Parathyroid adenoma (tissue), 2 donors: ENCODE data around the gene IRAK1.

ENCODE experiments used
- H2AFZ ChIP-seq: fragments of 300-600 bp; sonication (generic); one replicate; pipeline ENCODE4 v1.7.0; 2017; ENCODE audit warnings: antibody characterized with exemption, mild to moderate bottlenecking
- H3K27ac ChIP-seq: fragments of 300-600 bp; sonication (generic); one replicate; pipeline ENCODE4 v1.7.0; 2017
- H3K27me3 ChIP-seq: fragments of 300-600 bp; sonication (generic); one replicate; pipeline ENCODE4 v1.7.0; 2017; ENCODE audit warnings: low read length; ENCODE audit not compliant: control insufficient read depth, insufficient read depth
- H3K36me3 ChIP-seq: fragments of 300-600 bp; sonication (generic); one replicate; pipeline ENCODE4 v1.7.0; 2017; ENCODE audit warnings: low read length; ENCODE audit not compliant: control insufficient read depth, insufficient read depth
- H3K4me1 ChIP-seq: fragments of 300-600 bp; sonication (generic); one replicate; pipeline ENCODE4 v1.7.0; 2017; ENCODE audit warnings: control low read depth
- H3K4me2 ChIP-seq: fragments of 300-600 bp; sonication (generic); one replicate; pipeline ENCODE4 v1.7.0; 2017; ENCODE audit warnings: low read length
- H3K4me3 ChIP-seq: fragments of 300-600 bp; sonication (generic); one replicate; pipeline ENCODE4 v1.7.0; 2017; ENCODE audit warnings: low read depth, low read length
- H3K79me2 ChIP-seq: fragments of 300-600 bp; sonication (generic); one replicate; pipeline ENCODE4 v1.7.0; 2017; ENCODE audit warnings: control low read depth
- H3K9ac ChIP-seq: fragments of 300-600 bp; sonication (generic); one replicate; pipeline ENCODE4 v1.7.0; 2017; ENCODE audit warnings: mild to moderate bottlenecking
- H3K9me3 ChIP-seq: fragments of 300-600 bp; sonication (generic); one replicate; pipeline ENCODE4 v1.7.0; 2017; ENCODE audit warnings: low read length; ENCODE audit not compliant: control insufficient read depth
- CTCF ChIP-seq: fragments of 300-600 bp; sonication (generic); IDR thresholded peaks from one replicate; pipeline ENCODE4 v1.7.0; 2017; ENCODE audit warnings: antibody characterized with exemption, mild to moderate bottlenecking
- donor health status: primary hyperparathyroidism.

Gene IRAK1

DNA sequence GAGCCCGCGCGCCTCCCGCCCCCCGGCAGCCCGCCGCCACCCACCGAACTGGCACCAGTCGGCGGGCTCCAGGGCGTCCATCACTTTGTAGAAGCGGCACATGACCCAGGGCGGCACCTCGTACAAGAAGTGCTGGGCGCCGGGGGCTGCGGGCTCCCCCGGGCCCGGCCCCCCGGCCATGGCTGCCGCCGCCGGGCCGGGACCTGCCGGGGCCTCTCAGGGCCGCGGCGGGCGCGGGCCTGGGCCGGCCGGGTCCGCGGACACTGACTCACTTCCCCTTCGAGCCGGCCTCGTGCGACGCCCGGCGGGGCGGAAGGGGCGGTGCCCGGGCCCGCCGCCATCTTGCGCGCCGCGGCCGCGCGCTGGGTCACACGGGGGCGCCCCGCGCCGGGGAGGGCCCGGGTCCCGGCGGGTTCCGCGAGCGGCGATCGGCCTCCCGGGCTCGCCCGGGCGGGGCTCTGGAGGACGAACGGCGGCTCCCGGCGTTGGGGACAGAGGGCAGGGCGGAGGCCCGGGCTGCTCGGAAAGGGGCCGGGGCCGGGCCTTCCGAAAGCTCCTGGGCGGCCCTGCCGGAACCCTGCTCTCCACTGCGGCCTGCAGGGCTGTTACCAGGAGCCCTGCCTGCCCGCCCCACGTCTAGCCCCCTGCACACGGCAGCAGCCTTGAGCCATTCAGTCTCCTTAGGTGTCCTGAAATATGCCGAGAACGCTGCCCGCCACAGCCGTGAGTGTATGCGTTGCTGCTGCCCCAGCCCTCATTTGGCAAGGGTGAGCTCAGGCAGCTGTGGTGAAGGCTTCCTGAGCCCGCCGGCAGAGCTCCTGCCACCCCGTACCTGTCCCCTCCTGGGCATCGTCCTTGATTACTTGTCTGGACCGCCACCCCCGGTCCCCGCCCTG, at the start of gene IRAK1:
Gene IRAK1 (minus strand): TSS at position 270 of the 896 bp plus-strand sequence. CDS start 90 bp downstream, at position 180.
- Histone ChIP-seq H3K79me2 (no peaks in the 10 kb centered on the region), H3K9me3 (no peaks in the 10 kb centered on the region), H3K27me3 (no peaks in the 10 kb centered on the region)

GRCh38 chrX:154068560-154068959, 48.9 kb upstream of the IRAK1 start:
- Histone ChIP-seq H3K27me3 (no peaks in the 10 kb centered on the region), H3K36me3 (no peaks in the 10 kb centered on the region), H3K9me3 (no peaks in the 10 kb centered on the region), H3K4me1 (peaks cover 7% of the 10 kb centered on the region), H3K79me2 (peaks cover 50% of the 10 kb centered on the region), H3K27ac (no peak overlapping the region), H3K9ac (no peak overlapping the region), H2AFZ (no peak overlapping the region), H3K4me2 (no peak overlapping the region), H3K4me3 (no peak overlapping the region)
- TF ChIP-seq CTCF = no peak

More for the DNA sequence above, at the start of gene IRAK1:
- peak within 1 kb of the TSS; percentile 77 for H2AFZ ChIP-seq
- TF ChIP-seq CTCF = no peak
- no peak within 1 kb of the TSS for H3K9ac ChIP-seq
- H3K4me2 ChIP-seq = peak within 1 kb of the TSS; percentile 73
- no peaks in the 10 kb centered on the region for H3K36me3 ChIP-seq
- peak within 1 kb of the TSS; percentile 42 for H3K4me3 ChIP-seq
- H3K27ac ChIP-seq = peak within 1 kb of the TSS; percentile 51
- H3K4me1 ChIP-seq = peaks cover 4% of the 10 kb centered on the region

DNA sequence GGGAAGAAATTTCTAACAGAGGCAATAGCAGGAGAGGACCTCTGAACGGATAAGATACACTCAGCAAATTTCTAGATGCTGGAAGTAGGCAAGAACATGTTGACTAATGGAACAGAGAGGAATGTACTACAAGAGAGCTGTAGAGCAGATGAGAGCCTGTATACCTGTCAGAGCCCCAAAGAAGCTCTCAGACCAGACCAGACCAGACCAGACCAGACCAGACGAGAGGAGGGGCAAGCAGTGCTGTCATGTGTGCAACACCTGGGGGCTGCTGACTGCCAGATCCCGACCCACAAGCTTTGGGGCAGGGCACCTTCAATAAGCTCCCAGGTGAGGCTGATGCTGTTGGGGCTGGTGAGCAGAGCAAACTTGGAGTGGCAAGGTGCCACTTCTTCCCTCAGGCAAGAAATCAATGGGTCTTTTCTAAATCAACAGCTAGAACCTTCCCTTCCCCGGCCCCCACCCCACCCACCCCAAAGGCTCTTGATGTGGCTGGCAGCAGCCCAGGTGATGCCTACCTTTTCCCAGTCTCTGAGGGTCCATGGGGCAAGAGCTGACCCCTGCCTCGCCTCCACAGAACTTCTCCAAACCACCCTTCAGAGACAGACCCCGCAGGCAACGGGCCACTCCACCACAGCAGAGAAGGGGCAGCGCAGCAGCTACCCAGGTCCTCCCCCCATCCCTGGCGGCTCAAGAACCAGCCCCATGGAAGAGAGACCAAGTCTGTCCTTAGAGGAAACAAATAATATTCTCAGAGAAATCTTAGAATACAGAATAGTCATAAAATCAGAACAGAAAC, 45.1 kb upstream of the IRAK1 start:
- Histone ChIP-seq H3K79me2 (peaks cover 48% of the 10 kb centered on the region), H3K9ac (no peak overlapping the region), H3K36me3 (no peaks in the 10 kb centered on the region), H2AFZ (no peak overlapping the region), H3K4me2 (no peak overlapping the region), H3K4me1 (peaks cover 20% of the 10 kb centered on the region), H3K9me3 (no peaks in the 10 kb centered on the region), H3K27me3 (no peaks in the 10 kb centered on the region), H3K27ac (no peak overlapping the region), H3K4me3 (no peak overlapping the region)
- TF ChIP-seq CTCF = no peak

DNA sequence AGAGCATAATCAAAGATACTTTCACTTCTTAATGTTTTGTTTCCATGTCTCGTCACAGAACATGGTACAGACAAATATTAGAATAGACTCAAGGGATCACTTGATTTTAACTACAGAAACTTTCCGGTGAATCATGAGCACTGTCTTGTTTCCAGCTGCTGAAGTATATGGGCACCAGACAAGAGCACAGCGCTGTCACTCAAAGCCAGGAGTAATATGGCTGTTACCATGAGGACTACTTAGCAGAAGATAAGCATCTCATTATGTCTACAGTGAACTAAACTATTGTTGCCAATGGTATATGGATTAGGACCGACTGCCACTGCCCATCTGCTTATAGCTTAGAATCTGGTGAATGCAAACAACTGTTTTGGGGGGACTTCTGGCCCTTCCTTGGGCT, 43.5 kb upstream of the IRAK1 start:
- Histone ChIP-seq H3K79me2 (peaks cover 42% of the 10 kb centered on the region), H3K4me3 (no peak overlapping the region), H3K9ac (no peak overlapping the region), H3K9me3 (no peaks in the 10 kb centered on the region), H3K36me3 (no peaks in the 10 kb centered on the region), H3K4me2 (no peak overlapping the region), H3K27ac (no peak overlapping the region), H2AFZ (no peak overlapping the region), H3K27me3 (no peaks in the 10 kb centered on the region), H3K4me1 (peaks cover 24% of the 10 kb centered on the region)
- TF ChIP-seq CTCF = no peak
